Measurements from ENCODE around the gene CCNL1. TPM values are rescaled to one million over a fixed set of nuclear protein-coding genes. Genes with fewer than 3 reads are reported as not detected.
A peak's percentile ranks its signal among the peaks of the same experiment; 100 is the strongest.

The CCNL1 gene
- total and polyA plus RNA-seq, 2 of the 8 experiments (the other 6 are each of a cell fraction or from before 2014, with no cell fraction given) = 64.5 to 68.6 TPM

DNA sequence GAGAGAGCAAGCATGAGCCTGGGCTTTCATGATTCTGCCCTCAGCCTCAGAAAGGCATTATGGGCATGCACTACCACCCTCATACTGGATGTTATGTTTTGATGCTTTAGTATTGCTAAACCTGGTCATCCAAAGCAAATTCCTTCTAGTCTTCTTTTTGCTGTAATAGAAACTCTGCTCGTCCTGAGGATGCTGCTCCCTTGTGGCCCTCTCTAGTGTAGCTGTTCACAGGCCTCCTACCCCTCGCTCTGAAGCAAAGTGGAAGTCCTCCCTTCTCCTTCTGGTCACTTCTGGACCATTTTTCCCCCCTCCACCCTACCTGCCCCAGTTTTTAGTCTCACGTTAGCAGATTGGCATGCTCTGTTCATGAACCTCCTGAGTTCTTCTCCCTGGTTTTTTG is 22.9 kb upstream of the CCNL1 start:
- Histone ChIP-seq H3K27me3 (replicated peaks in 1 of 4; ENCODE audit: control insufficient read depth in 3 of 4, extremely low read depth in 1 of 4, insufficient read depth in 3 of 4, low read length in 3 of 4) (no peaks in the 10 kb centered on the region; a peak in 1 of 7 replicates), H3K9ac (replicated peaks in 1 of 4; ENCODE audit: extremely low read depth in 1 of 4, low read depth in 3 of 4, low read length in 3 of 4) (no peak overlapping the region; a peak in 1 of 7 replicates), H4K91ac (replicated peaks; ENCODE audit: insufficient read length, low read length) (no peak overlapping the region), H3K9me3 (ENCODE audit: insufficient read depth in 2 of 2, low read depth in 1 of 2, low read length in 1 of 2) (peaks cover 29 to 61% of the 10 kb centered on the region in 2 experiments), H3K18ac (ENCODE audit: extremely low read depth, low read length) (no peak overlapping the region), H3K27ac (ENCODE audit: low read depth, low read length) (no peak overlapping the region), H3K14ac (ENCODE audit: insufficient read length) (no peak overlapping the region), H2AFZ (ENCODE audit: low read length) (no peak overlapping the region), H3K4me2 (ENCODE audit: insufficient read depth in 1 of 2, low read depth in 2 of 2, low read length in 2 of 2) (no peak overlapping the region), H2AK5ac (ENCODE audit: low read depth, low read length) (no peak overlapping the region), H3K79me2 (ENCODE audit: control insufficient read depth in 1 of 2, insufficient read depth in 2 of 2, low read length in 2 of 2) (no peaks in the 10 kb centered on the region), H2BK5ac (ENCODE audit: low read depth, low read length) (no peak overlapping the region), H3K56ac (replicated peaks; ENCODE audit: insufficient read length, low read depth, low read length) (no peak overlapping the region), H3K4me3 (ENCODE audit: extremely low read depth in 1 of 4, insufficient read depth in 2 of 4, low read depth in 3 of 4, low read length in 4 of 4) (no peak overlapping the region), H4K8ac (ENCODE audit: extremely low read depth, insufficient read depth, low read length) (no peak overlapping the region), H3K36me3 (ENCODE audit: control insufficient read depth in 2 of 4, insufficient read depth in 4 of 4, low read length in 3 of 4) (peaks cover 0 to 39% (median 7%) of the 10 kb centered on the region in 4 experiments; a peak in 4 of 8 replicates), H4K20me1 (replicated peaks in 1 of 2; ENCODE audit: control insufficient read depth in 1 of 2, insufficient read depth in 2 of 2, low read length in 2 of 2) (no peaks in the 10 kb centered on the region), H3K79me1 (ENCODE audit: low read depth, low read length) (no peaks in the 10 kb centered on the region), H3K23ac (ENCODE audit: insufficient read length) (no peak overlapping the region), H2BK15ac (ENCODE audit: low read length) (no peak overlapping the region), H3K4me1 (replicated peaks in 1 of 4; ENCODE audit: control insufficient read depth in 3 of 4, insufficient read depth in 4 of 4, low read length in 3 of 4) (no peaks in the 10 kb centered on the region), H2BK120ac (replicated peaks; ENCODE audit: low read depth, low read length) (no peak overlapping the region), H2BK20ac (ENCODE audit: low read length) (no peak overlapping the region), H4K5ac (ENCODE audit: insufficient read length, low read depth, low read length) (no peak overlapping the region), H2BK12ac (ENCODE audit: low read depth, low read length) (no peak overlapping the region), H3K4ac (replicated peaks; ENCODE audit: insufficient read length, low read depth, low read length) (no peak overlapping the region), H3K23me2 (ENCODE audit: low read depth, low read length) (no peaks in the 10 kb centered on the region)
- TF ChIP-seq CTBP2 (IDR thresholded peaks at IDR 0.05; ENCODE audit: borderline replicate concordance, insufficient read depth, insufficient read length, low read length) (no peak), TAF7 (optimal IDR thresholded peaks at IDR 0.05; ENCODE audit: borderline replicate concordance, low read depth, low read length) (no peak), SP2 (IDR thresholded peaks at IDR 0.05; ENCODE audit: low read length) (no peak), GTF2F1 (IDR thresholded peaks at IDR 0.05; ENCODE audit: borderline replicate concordance, low read depth, low read length) (no peak)
- TF ChIP-seq, protein P1, sequence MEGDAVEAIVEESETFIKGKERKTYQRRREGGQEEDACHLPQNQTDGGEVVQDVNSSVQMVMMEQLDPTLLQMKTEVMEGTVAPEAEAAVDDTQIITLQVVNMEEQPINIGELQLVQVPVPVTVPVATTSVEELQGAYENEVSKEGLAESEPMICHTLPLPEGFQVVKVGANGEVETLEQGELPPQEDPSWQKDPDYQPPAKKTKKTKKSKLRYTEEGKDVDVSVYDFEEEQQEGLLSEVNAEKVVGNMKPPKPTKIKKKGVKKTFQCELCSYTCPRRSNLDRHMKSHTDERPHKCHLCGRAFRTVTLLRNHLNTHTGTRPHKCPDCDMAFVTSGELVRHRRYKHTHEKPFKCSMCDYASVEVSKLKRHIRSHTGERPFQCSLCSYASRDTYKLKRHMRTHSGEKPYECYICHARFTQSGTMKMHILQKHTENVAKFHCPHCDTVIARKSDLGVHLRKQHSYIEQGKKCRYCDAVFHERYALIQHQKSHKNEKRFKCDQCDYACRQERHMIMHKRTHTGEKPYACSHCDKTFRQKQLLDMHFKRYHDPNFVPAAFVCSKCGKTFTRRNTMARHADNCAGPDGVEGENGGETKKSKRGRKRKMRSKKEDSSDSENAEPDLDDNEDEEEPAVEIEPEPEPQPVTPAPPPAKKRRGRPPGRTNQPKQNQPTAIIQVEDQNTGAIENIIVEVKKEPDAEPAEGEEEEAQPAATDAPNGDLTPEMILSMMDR (IDR thresholded peaks at IDR 0.05; ENCODE audit: control extremely low read depth in 1 of 3, insufficient read depth in 1 of 3, low read depth in 1 of 3, low read length in 3 of 3) = peak in 1 of 3 experiments; percentile 1; a peak in 1 of 4 replicates
- ChIA-PET POLR2A (ENCODE audit: partially characterized antibody) (no interaction called here), CTCF (ENCODE audit: partially characterized antibody) (interaction anchor here (0.6 to 1.6 kb wide), 2 partner anchors 8 to 55 kb away, joined by 3 to 4 read pairs; no protein-coding TSS in a partner anchor)
- FAIRE-seq (no peak), DNase-seq (ENCODE audit: low read depth in 1 of 2, low spot score in 2 of 2) (no peak)
- WGBS, 2 experiments (ENCODE audit: extremely low coverage in 1 of 2, insufficient coverage in 1 of 2, insufficient read length in 1 of 2, insufficient replicate concordance in 2 of 2, low coverage in 1 of 2, low lambda C conversion rate in 2 of 2, missing lambda C conversion rate in 1 of 2) = 67% methylated on average over 3 of the region's 3 CpGs; no CpG with 5 or more reads in 1 of the 2 experiments
